HEK293 (cell line): Measurements from ENCODE around the gene EDC3.

ENCODE experiments used
- CTCF ChIA-PET: fragments of 350-600 bp; formaldehyde crosslinking; extraction: SDS; loops from one replicate; lab custom pipeline; 2021; ENCODE audit warnings: antibody characterized with exemption; lab: Yijun Ruan, JAX
- POLR2A ChIA-PET: fragments of 300-600 bp; formaldehyde crosslinking; extraction: SDS; loops from one replicate; lab custom pipeline; 2020; ENCODE audit warnings: antibody characterized with exemption, inconsistent platforms; lab: Yijun Ruan, JAX
- H3K27ac ChIP-seq: fragments of 200-500 bp; sonication (Bioruptor generic); 2 replicates; pipeline ENCODE4 v1.5.1; 2014; ENCODE audit warnings: low read depth, low read length, control low read depth, inconsistent platforms; ENCODE audit errors: extremely low read depth
- H3K36me3 ChIP-seq, 2 experiments: fragments of 200-500 bp in 1 of 2; sonication (Bioruptor generic) in 1 of 2; 1 replicate in 1 of 2; 2 replicates in 1 of 2; pipeline ENCODE4 v1.5.1; 2014 to 2017; ENCODE audit warnings: inconsistent platforms in 2 of 2, low read length in 2 of 2; ENCODE audit not compliant: control insufficient read depth in 2 of 2, insufficient read depth in 1 of 2
- H3K4me1 ChIP-seq: fragments of 200-500 bp; sonication (Bioruptor generic); 2 replicates; pipeline ENCODE4 v1.5.1; 2014; ENCODE audit warnings: mild to moderate bottlenecking, low read length, inconsistent platforms; ENCODE audit not compliant: control insufficient read depth, insufficient read depth
- H3K4me3 ChIP-seq: 2 replicates; pipeline ENCODE4 v1.5.1; 2011; ENCODE audit warnings: low read depth, mild to moderate bottlenecking, control low read depth, low read length, moderate library complexity
- H3K9me3 ChIP-seq: fragments of 200-500 bp; sonication (Bioruptor generic); 2 replicates; pipeline ENCODE4 v1.5.1; 2014; ENCODE audit warnings: low read depth, low read length, inconsistent platforms; ENCODE audit not compliant: control insufficient read depth, insufficient read depth
- OVOL3 ChIP-seq: fragments of 450-650 bp; formaldehyde crosslinking; IDR thresholded peaks from 2 replicates; pipeline ENCODE4 v1.5.1; 2016; ENCODE audit warnings: missing biosample characterization, missing genetic modification characterization
- ZBTB20 ChIP-seq: fragments of 450-650 bp; formaldehyde crosslinking; IDR thresholded peaks from 2 replicates; pipeline ENCODE4 v1.5.1; 2016; ENCODE audit warnings: missing biosample characterization, missing genetic modification characterization
- ZNF132 ChIP-seq: fragments of 450-650 bp; formaldehyde crosslinking; IDR thresholded peaks from 2 replicates; pipeline ENCODE4 v1.5.1; 2017; ENCODE audit warnings: missing biosample characterization, missing genetic modification characterization, borderline replicate concordance
- ZNF24 ChIP-seq: fragments of 450-650 bp; formaldehyde crosslinking; IDR thresholded peaks from 2 replicates; pipeline ENCODE4 v1.5.1; 2016; ENCODE audit warnings: missing biosample characterization, missing genetic modification characterization
- ZNF521 ChIP-seq: fragments of 450-650 bp; formaldehyde crosslinking; IDR thresholded peaks from 2 replicates; pipeline ENCODE4 v1.5.1; 2017; ENCODE audit warnings: missing biosample characterization, mild to moderate bottlenecking, missing genetic modification characterization
- ZNF600 ChIP-seq: fragments of 450-650 bp; formaldehyde crosslinking; IDR thresholded peaks from 2 replicates; pipeline ENCODE4 v1.5.1; 2016; ENCODE audit warnings: missing biosample characterization, missing genetic modification characterization
- ZNF624 ChIP-seq: fragments of 450-650 bp; formaldehyde crosslinking; IDR thresholded peaks from 2 replicates; pipeline ENCODE4 v1.5.1; 2017; ENCODE audit warnings: missing biosample characterization, missing genetic modification characterization
- ZNF747 ChIP-seq: fragments of 450-650 bp; formaldehyde crosslinking; IDR thresholded peaks from 2 replicates; pipeline ENCODE4 v1.5.1; 2016; ENCODE audit warnings: missing biosample characterization, missing genetic modification characterization
- TF ChIP-seq, protein P1 (sequence below): fragments of 450-650 bp; formaldehyde crosslinking; IDR thresholded peaks from 2 replicates; pipeline ENCODE4 v1.5.1; 2016; ENCODE audit warnings: missing biosample characterization, missing genetic modification characterization
- TF ChIP-seq, protein P2 (sequence below): fragments of 450-650 bp; formaldehyde crosslinking; optimal IDR thresholded peaks from 2 replicates; pipeline ENCODE3; 2016; ENCODE audit warnings: missing biosample characterization, mild to moderate bottlenecking, missing genetic modification characterization
- TF ChIP-seq, protein P3 (sequence below): fragments of 450-650 bp; formaldehyde crosslinking; IDR thresholded peaks from 2 replicates; pipeline ENCODE4 v1.5.1; 2016; ENCODE audit warnings: missing biosample characterization, missing genetic modification characterization
- TF ChIP-seq, protein P4 (sequence below): fragments of 450-650 bp; formaldehyde crosslinking; IDR thresholded peaks from 2 replicates; pipeline ENCODE4 v1.5.1; 2016; ENCODE audit warnings: missing biosample characterization, missing genetic modification characterization

EDC3 gene

DNA sequence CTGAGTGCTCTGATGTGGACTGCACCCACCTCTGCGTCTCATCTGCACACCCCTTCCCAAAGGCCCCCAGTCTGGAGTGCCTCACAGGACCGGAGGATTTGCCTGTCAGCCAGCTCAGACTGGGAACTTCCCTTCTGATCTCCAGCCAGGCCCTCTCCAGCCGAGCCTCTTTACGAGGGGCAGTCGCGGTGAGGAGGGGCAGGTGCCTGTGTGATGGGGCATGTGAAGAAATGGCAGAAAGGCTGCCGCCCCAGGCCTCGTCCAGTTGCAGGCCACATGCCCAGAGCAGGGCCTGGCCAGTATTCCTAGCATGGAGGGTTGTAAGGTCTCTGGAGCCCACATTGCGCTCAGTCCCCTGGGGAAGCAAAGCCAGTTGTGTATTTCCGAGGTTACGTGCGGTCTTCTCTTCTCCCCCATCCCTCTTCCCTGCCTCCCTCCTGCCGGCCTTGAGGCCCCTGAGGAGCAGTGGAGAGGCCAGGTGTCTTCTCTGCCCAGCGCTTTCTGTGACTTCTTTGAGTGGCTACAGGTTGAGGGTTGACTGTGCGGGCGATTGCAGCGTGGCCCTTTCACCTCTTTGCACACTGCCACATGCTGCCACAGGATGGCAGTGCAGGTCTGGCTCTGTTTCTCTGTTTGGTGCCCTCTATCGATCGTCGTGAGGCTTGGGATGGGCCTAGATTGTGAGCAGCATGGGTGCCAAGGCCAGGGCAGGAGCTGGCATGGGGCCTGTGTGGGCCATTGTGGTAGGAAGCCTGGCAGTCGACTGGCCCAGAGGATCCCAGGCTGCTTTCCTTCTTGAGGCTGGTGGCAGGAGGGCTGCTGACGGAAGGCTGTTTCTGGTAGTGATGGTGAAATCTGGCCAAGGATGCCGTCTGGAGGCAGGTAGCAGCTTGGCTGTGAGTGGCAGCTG lies 74.9 kb downstream of the EDC3 start (continued):
- TF ChIP-seq, protein P1, sequence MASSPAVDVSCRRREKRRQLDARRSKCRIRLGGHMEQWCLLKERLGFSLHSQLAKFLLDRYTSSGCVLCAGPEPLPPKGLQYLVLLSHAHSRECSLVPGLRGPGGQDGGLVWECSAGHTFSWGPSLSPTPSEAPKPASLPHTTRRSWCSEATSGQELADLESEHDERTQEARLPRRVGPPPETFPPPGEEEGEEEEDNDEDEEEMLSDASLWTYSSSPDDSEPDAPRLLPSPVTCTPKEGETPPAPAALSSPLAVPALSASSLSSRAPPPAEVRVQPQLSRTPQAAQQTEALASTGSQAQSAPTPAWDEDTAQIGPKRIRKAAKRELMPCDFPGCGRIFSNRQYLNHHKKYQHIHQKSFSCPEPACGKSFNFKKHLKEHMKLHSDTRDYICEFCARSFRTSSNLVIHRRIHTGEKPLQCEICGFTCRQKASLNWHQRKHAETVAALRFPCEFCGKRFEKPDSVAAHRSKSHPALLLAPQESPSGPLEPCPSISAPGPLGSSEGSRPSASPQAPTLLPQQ = peak; percentile 64
- TF ChIP-seq ZNF24 (tag by site-specific recombination) (no peak), ZNF624 (tag by site-specific recombination) (no peak), ZNF521 (tag by site-specific recombination) (no peak), ZNF600 (peak; percentile 62; the same call in 1 of the 2 replicates), OVOL3 (tag by site-specific recombination) (no peak), ZBTB20 (tag by site-specific recombination) (no peak; the same call in 1 of the 2 replicates), ZNF132 (no peak)
- TF ChIP-seq, protein P2, sequence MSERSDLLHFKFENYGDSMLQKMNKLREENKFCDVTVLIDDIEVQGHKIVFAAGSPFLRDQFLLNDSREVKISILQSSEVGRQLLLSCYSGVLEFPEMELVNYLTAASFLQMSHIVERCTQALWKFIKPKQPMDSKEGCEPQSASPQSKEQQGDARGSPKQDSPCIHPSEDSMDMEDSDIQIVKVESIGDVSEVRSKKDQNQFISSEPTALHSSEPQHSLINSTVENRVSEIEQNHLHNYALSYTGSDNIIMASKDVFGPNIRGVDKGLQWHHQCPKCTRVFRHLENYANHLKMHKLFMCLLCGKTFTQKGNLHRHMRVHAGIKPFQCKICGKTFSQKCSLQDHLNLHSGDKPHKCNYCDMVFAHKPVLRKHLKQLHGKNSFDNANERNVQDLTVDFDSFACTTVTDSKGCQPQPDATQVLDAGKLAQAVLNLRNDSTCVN (tag by site-specific recombination) = peak; percentile 18
- TF ChIP-seq, protein P3, sequence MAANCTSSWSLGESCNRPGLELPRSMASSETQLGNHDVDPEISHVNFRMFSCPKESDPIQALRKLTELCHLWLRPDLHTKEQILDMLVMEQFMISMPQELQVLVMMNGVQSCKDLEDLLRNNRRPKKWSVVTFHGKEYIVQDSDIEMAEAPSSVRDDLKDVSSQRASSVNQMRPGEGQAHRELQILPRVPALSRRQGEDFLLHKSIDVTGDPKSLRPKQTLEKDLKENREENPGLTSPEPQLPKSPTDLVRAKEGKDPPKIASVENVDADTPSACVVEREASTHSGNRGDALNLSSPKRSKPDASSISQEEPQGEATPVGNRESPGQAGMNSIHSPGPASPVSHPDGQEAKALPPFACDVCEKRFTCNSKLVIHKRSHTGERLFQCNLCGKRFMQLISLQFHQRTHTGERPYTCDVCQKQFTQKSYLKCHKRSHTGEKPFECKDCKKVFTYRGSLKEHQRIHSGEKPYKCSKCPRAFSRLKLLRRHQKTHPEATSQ = no peak
- TF ChIP-seq, all 188 proteins: peak for 22

DNA sequence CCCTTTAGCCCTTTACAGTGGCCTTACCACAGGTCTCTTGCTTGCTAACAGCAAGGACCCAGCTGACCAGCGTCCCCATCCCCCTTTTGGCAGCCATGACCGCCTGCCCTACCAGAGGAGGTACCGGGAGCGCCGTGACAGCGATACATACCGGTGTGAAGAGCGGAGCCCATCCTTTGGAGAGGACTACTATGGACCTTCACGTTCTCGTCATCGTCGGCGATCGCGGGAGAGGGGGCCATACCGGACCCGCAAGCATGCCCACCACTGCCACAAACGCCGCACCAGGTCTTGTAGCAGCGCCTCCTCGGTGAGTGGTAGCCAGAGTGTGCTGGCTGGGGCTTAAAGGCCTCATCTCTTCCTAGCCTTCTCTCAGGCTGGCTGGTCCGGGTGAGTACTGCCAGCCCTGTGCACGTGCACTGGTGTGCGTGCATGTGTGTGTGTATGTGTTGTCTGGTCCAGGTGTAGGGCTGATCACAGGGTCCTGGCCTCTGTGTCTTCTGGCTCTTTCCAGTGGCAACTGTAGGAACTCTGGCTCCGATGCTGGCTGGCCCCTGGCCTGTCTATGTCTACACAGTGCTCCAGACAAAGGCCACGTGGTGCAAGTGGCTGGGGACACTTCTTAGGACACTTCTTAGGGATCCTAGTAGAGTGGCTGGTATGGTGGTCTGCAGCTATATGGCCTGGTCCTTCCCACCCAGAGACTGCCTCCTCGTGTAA lies 75.7 kb downstream of the EDC3 start:
- TF ChIP-seq ZNF747 = no peak
- TF ChIP-seq, protein P4, sequence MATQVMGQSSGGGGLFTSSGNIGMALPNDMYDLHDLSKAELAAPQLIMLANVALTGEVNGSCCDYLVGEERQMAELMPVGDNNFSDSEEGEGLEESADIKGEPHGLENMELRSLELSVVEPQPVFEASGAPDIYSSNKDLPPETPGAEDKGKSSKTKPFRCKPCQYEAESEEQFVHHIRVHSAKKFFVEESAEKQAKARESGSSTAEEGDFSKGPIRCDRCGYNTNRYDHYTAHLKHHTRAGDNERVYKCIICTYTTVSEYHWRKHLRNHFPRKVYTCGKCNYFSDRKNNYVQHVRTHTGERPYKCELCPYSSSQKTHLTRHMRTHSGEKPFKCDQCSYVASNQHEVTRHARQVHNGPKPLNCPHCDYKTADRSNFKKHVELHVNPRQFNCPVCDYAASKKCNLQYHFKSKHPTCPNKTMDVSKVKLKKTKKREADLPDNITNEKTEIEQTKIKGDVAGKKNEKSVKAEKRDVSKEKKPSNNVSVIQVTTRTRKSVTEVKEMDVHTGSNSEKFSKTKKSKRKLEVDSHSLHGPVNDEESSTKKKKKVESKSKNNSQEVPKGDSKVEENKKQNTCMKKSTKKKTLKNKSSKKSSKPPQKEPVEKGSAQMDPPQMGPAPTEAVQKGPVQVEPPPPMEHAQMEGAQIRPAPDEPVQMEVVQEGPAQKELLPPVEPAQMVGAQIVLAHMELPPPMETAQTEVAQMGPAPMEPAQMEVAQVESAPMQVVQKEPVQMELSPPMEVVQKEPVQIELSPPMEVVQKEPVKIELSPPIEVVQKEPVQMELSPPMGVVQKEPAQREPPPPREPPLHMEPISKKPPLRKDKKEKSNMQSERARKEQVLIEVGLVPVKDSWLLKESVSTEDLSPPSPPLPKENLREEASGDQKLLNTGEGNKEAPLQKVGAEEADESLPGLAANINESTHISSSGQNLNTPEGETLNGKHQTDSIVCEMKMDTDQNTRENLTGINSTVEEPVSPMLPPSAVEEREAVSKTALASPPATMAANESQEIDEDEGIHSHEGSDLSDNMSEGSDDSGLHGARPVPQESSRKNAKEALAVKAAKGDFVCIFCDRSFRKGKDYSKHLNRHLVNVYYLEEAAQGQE = no peak
- Histone ChIP-seq H3K4me3 (no peak overlapping the region), H3K4me1 (peaks cover 9% of the 10 kb centered on the region), H3K9me3 (no peaks in the 10 kb centered on the region), H3K36me3 (peaks cover 34 to 81% of the 10 kb centered on the region in 2 experiments), H3K27ac (no peak overlapping the region)
- POLR2A ChIA-PET = no interaction called here
- CTCF ChIA-PET = interaction anchor here (0.6 to 12.8 kb wide), 7 partner anchors 14 to 322 kb away, joined by 4 to 220 read pairs (median 6); no protein-coding TSS in a partner anchor
